Stomach (tissue), 9 donors: Measurements from ENCODE around the gene PSMB3. TPM values are rescaled to one million over a fixed set of nuclear protein-coding genes. Genes with fewer than 3 reads are reported as not detected.

Experiments used
- DNase-seq, 2 donors: peaks; one replicate each; pipeline versions ENCODE4 v3.0.0 to v3.0.0-alpha.2; 2013 to 2019
- H3K27ac ChIP-seq, 5 donors: fragments of 200-600 bp in 4 of 5; sonication (generic) in 4 of 5; one replicate each; pipeline ENCODE4 v1.5.1; 2013 to 2019; ENCODE audit warnings: mild to moderate bottlenecking in 1 of 5, moderate library complexity in 1 of 5
- H3K27me3 ChIP-seq, 3 donors: fragments of 200-600 bp; sonication (generic); one replicate each; pipeline ENCODE4 v1.5.1; 2017 to 2019; ENCODE audit warnings: mixed run types in 1 of 3
- H3K36me3 ChIP-seq, 4 donors: fragments of 200-600 bp; sonication (generic); 1 replicate in 3 of 4; 2 replicates in 1 of 4; pipeline ENCODE4 v1.5.1; 2016 to 2019
- H3K4me1 ChIP-seq, 4 donors: fragments of 200-600 bp; sonication (generic); one replicate each; pipeline ENCODE4 v1.5.1; 2016 to 2019
- H3K4me3 ChIP-seq, 4 donors: fragments of 200-600 bp; sonication (generic) in 3 of 4; one replicate each; pipeline ENCODE4 v1.5.1; 2016 to 2019; ENCODE audit warnings: mild to moderate bottlenecking in 1 of 4
- H3K9me3 ChIP-seq, 4 donors: fragments of 200-600 bp; sonication (generic); one replicate each; pipeline ENCODE4 v1.5.1; 2016 to 2019
- EP300 ChIP-seq: sonication (generic); formaldehyde crosslinking; IDR thresholded peaks from one replicate; pipeline ENCODE4 v1.6.1; 2017; ENCODE audit warnings: antibody characterized with exemption
- POLR2A ChIP-seq, 4 donors: fragments of 450-650 bp; IDR thresholded peaks; one replicate each; pipeline ENCODE4 v1.6.1; 2016; ENCODE audit warnings: antibody characterized with exemption in 4 of 4, control low read depth in 2 of 4, mild to moderate bottlenecking in 1 of 4, moderate library complexity in 1 of 4
- POLR2AphosphoS5 ChIP-seq, 3 donors: sonication (generic); formaldehyde crosslinking; IDR thresholded peaks; one replicate each; pipeline ENCODE4 v1.6.1; 2016; ENCODE audit warnings: antibody characterized with exemption in 3 of 3
- WGBS, 5 donors: extraction: QIAGEN DNeasy Blood & Tissue Kit in 3 of 5; methylation state at CpG; one replicate each; pipeline versions ENCODE4 v1.1.5 to v1.1.7; 2013 to 2018; 5-methylcytosine and 5-hydroxymethylcytosine counted together
- intact Hi-C: fragments of 100-400 bp; cut with DNase I; formaldehyde crosslinking; loops from one replicate; pipeline ENCODE4 v1.15.1; 2023; ENCODE audit warnings: low total_unique reads
- polyA plus RNA-seq, 3 donors: library from polyadenylated mRNA; stranded (reverse); fragments of 200-250 nt; gene quantifications; one replicate each; pipeline ENCODE4 v1.2.3, GENCODE V29; 2013
- total RNA-seq, 5 donors: library from RNA; depleted of rRNA; stranded (reverse); fragments of >200 nt; gene quantifications; one replicate each; pipeline versions ENCODE4 v1.1.0 to v1.2.3, GENCODE V29; 2014 to 2016
- TF ChIP-seq, protein P1 (sequence below), 7 experiments: fragments of 450-650 bp in 4 of 7; fragments of 200-600 bp in 3 of 7; sonication (generic) in 3 of 7; IDR thresholded peaks; one replicate each; pipeline ENCODE4 v1.5.1; 2016 to 2019; ENCODE audit warnings: antibody characterized with exemption in 7 of 7, control low read depth in 2 of 7, mild to moderate bottlenecking in 1 of 7
- donor health status: healthy with polysubstance abuse.
- donor health status: Bipolar disorder and iron deficiency.
- donor health status: healthy.

The PSMB3 gene
- total and polyA plus RNA-seq, 8 donors = 29.0 to 281 (median 191) TPM

DNA sequence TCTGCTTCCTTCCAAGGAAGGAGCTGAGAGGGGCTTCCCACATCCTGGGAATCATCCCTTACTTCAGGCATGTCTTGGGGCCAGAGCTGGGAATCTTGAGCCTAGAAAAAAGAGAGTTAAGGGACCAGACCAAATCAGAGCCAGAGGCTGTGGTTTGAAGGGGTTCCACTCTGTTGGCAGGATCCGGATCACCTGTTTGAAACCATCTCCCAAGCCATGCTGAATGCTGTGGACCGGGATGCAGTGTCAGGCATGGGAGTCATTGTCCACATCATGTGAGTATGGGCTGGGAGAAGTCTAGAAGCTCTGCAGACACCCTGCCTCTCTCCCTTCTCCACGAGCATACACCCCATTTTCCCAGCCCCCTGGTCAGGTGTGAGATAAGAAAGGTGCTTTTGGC, 9.7 kb downstream of the PSMB3 start:
- TF ChIP-seq EP300 (no peak), POLR2A (IDR thresholded peaks at IDR 0.05) (no peak), POLR2AphosphoS5 (IDR thresholded peaks at IDR 0.05) (no peak)
- TF ChIP-seq, protein P1, sequence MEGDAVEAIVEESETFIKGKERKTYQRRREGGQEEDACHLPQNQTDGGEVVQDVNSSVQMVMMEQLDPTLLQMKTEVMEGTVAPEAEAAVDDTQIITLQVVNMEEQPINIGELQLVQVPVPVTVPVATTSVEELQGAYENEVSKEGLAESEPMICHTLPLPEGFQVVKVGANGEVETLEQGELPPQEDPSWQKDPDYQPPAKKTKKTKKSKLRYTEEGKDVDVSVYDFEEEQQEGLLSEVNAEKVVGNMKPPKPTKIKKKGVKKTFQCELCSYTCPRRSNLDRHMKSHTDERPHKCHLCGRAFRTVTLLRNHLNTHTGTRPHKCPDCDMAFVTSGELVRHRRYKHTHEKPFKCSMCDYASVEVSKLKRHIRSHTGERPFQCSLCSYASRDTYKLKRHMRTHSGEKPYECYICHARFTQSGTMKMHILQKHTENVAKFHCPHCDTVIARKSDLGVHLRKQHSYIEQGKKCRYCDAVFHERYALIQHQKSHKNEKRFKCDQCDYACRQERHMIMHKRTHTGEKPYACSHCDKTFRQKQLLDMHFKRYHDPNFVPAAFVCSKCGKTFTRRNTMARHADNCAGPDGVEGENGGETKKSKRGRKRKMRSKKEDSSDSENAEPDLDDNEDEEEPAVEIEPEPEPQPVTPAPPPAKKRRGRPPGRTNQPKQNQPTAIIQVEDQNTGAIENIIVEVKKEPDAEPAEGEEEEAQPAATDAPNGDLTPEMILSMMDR (IDR thresholded peaks at IDR 0.05) = no peak
- H3K9me3 ChIP-seq = no peaks in the 10 kb centered on the region
- WGBS, 5 donors = 70 to 83% (median 74%) methylated on average over 3 of the region's 3 CpGs
- H3K4me3 ChIP-seq = no peak overlapping the region
- peaks cover 79 to 100% (median 100%) of the 10 kb centered on the region in 4 donors for H3K36me3 ChIP-seq
- H3K27ac ChIP-seq = no peak overlapping the region
- no peaks in the 10 kb centered on the region for H3K4me1 ChIP-seq
- DNase-seq = no peak
- intact Hi-C loops = no loop called here
- no peaks in the 10 kb centered on the region for H3K27me3 ChIP-seq

DNA sequence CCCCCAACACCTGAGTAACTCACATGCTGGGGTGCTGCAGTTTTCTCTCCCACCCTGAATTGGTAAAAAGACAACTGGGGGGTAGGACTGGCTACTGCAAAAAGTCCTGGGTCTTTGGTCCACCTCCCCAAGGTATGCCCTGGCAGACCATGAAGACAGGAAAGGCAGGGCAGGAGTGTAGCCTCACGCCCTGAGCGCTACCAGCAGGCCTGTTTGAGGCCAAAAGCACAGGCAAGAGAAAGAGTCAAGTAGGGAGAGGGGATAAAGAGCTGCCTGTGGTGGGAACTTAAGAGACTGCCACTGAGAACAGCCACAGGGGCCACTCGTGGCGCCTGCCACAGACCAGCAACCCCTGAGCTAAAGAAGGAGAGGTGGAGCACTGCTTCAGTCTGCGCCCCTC, 13.8 kb downstream of the PSMB3 start:
- DNase-seq = no peak
- H3K4me3 ChIP-seq = no peak overlapping the region
- H3K36me3 ChIP-seq = peaks cover 70 to 100% (median 100%) of the 10 kb centered on the region in 4 donors
- no peak overlapping the region for H3K27ac ChIP-seq
- intact Hi-C loops = no loop called here
- 84 to 90% (median 89%) methylated on average over 5 of the region's 5 CpGs for WGBS, 5 donors
- TF ChIP-seq POLR2AphosphoS5 (IDR thresholded peaks at IDR 0.05) (no peak), EP300 (no peak), POLR2A (IDR thresholded peaks at IDR 0.05) (no peak)
- TF ChIP-seq, protein P1 (IDR thresholded peaks at IDR 0.05) = no peak
- H3K4me1 ChIP-seq = no peaks in the 10 kb centered on the region
- no peaks in the 10 kb centered on the region for H3K9me3 ChIP-seq
- no peaks in the 10 kb centered on the region for H3K27me3 ChIP-seq

DNA sequence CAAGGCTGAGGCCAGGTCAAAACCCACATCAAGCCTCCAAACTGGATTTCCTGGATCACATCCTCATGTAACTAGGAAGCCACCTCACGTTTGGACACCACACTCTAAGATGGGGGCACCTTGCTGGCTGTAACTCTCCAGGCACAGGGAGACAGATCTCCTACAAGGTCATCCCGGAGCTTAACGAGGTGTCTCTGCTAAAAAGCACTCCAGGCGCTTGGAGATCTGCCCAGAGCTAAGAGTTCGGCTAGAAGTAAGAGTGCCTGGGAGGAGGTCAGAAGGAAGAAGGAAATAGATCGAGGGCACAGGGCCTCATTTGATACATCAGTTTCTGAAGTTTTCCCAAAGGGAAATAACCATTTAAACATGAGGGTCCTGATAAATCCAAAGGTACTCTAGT, 15.9 kb downstream of the PSMB3 start:
- no peak for DNase-seq
- Histone ChIP-seq H3K27ac (peak overlapping the region in 1 of 5 donors; percentile 8), H3K36me3 (peaks cover 74 to 100% (median 100%) of the 10 kb centered on the region in 4 donors), H3K4me3 (no peak overlapping the region), H3K4me1 (no peaks in the 10 kb centered on the region), H3K9me3 (no peaks in the 10 kb centered on the region), H3K27me3 (no peaks in the 10 kb centered on the region)
- TF ChIP-seq EP300 (no peak), POLR2AphosphoS5 (IDR thresholded peaks at IDR 0.05) (no peak), POLR2A (IDR thresholded peaks at IDR 0.05) (no peak)
- TF ChIP-seq, protein P1 (IDR thresholded peaks at IDR 0.05) = no peak
- WGBS, 5 donors = 58 to 71% (median 62%) methylated on average over 6 of the region's 6 CpGs
- intact Hi-C loops = no loop called here

DNA sequence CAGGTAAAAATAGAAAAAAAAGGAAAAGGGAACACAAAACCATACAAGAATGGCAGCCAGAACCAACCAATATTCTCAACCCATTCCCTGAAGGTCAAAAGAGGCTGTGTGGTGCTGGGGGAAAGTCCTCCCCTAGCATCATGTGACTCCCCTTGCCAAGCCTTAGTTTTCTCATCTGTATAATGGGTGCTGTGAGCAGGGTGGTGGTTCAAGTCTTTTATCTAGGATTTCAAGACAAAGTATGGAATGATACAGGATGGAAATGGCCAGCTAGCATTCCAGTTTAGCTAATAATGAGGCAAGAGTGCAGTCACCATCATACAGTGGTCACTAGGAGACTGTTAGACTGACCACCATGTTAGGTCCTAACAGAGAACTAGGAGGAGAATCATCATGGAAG, 20.7 kb downstream of the PSMB3 start:
- DNase-seq = no peak

More for the DNA sequence above, 20.7 kb downstream of the PSMB3 start:
- H3K27me3 ChIP-seq = no peaks in the 10 kb centered on the region
- intact Hi-C loops = no loop called here
- TF ChIP-seq, protein P1 (IDR thresholded peaks at IDR 0.05) = no peak
- no peak for TF ChIP-seq EP300
- TF ChIP-seq POLR2AphosphoS5 (IDR thresholded peaks at IDR 0.05) = no peak
- TF ChIP-seq POLR2A (IDR thresholded peaks at IDR 0.05) = no peak
- H3K36me3 ChIP-seq = peaks cover 88 to 100% (median 100%) of the 10 kb centered on the region in 4 donors
- H3K4me1 ChIP-seq = no peaks in the 10 kb centered on the region
- no peak overlapping the region for H3K27ac ChIP-seq
- no peak overlapping the region for H3K4me3 ChIP-seq
- no peaks in the 10 kb centered on the region for H3K9me3 ChIP-seq
